Brain microvascular endothelial cell (primary cell): Measurements from ENCODE around the gene S100A3.
"Not testable (repeated sequence)": the region's sequence is repeated elsewhere in the genome, so short reads cannot be mapped to it uniquely, and the experiment has no call there.

Experiments
- DNase-seq: peaks from one replicate; pipeline ENCODE4 v3.0.0-alpha.2; 2020
- H3K27ac ChIP-seq: fragments of 250-450 bp; sonication (Bioruptor Pico); 2 replicates; pipeline ENCODE4 v1.5.1; 2020; ENCODE audit warnings: mild to moderate bottlenecking, moderate library complexity
- H3K27me3 ChIP-seq: fragments of 250-450 bp; sonication (Bioruptor Pico); replicated peaks from 2 replicates; pipeline ENCODE4 v1.5.1; 2020; ENCODE audit warnings: mild to moderate bottlenecking
- H3K36me3 ChIP-seq: fragments of 250-450 bp; sonication (Bioruptor Pico); replicated peaks from 2 replicates; pipeline ENCODE4 v1.5.1; 2020; ENCODE audit warnings: mild to moderate bottlenecking
- H3K4me3 ChIP-seq: 2 replicates; pipeline ENCODE4 v1.5.1; 2011; ENCODE audit warnings: low read depth, mild to moderate bottlenecking, control low read depth, low read length, moderate library complexity
- in situ Hi-C: cut with HindIII; loops from 2 replicates; pipeline ENCODE4 v1.10.0; 2017; ENCODE audit warnings: low sequenced_read_pairs, low pct_ligation_motif_present
- TF ChIP-seq, protein P1 (sequence below): IDR thresholded peaks from 2 replicates; pipeline ENCODE4 v1.5.1; 2011; ENCODE audit warnings: low read depth, mild to moderate bottlenecking, moderate library complexity, low read length, control low read depth, inconsistent platforms; ENCODE audit errors: missing control alignments

Gene S100A3

DNA sequence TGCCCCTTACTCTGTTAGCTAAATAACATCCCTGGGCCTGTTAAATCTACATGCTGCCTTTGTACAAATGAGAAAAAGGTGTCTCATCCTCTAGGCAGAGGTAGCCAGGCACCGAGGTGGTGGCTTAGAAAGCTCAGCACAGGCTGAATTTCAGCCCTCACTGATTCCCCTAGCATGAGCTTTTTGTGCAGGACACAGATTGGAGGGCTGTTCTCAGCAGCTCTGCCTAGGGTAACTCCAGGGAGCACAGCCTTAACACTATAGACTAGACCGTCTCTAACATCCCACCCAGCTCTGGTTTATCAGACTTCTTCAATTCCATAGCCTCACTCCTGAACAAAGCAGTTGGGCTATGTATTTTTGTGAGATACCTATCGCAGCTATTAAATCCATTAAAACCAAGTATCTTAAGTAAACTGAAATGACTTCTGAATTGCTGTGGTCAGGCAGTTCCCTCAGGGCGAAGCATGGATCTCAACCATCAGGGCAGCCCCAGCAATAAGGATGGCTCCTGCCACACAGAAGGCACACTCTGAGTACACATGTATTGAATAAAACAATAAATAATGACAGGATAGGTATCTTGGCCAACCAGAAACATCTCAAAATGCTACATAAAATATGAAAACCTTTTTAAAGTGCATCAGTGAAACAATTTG is 28.1 kb downstream of the S100A3 start:
- in situ Hi-C loops, result no loop called here
- H3K27ac ChIP-seq, result no peak overlapping the region
- no peaks in the 10 kb centered on the region for H3K36me3 ChIP-seq
- no peak overlapping the region for H3K4me3 ChIP-seq
- TF ChIP-seq, protein P1, sequence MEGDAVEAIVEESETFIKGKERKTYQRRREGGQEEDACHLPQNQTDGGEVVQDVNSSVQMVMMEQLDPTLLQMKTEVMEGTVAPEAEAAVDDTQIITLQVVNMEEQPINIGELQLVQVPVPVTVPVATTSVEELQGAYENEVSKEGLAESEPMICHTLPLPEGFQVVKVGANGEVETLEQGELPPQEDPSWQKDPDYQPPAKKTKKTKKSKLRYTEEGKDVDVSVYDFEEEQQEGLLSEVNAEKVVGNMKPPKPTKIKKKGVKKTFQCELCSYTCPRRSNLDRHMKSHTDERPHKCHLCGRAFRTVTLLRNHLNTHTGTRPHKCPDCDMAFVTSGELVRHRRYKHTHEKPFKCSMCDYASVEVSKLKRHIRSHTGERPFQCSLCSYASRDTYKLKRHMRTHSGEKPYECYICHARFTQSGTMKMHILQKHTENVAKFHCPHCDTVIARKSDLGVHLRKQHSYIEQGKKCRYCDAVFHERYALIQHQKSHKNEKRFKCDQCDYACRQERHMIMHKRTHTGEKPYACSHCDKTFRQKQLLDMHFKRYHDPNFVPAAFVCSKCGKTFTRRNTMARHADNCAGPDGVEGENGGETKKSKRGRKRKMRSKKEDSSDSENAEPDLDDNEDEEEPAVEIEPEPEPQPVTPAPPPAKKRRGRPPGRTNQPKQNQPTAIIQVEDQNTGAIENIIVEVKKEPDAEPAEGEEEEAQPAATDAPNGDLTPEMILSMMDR, result no peak
- no peaks in the 10 kb centered on the region for H3K27me3 ChIP-seq
- DNase-seq, result no peak

DNA sequence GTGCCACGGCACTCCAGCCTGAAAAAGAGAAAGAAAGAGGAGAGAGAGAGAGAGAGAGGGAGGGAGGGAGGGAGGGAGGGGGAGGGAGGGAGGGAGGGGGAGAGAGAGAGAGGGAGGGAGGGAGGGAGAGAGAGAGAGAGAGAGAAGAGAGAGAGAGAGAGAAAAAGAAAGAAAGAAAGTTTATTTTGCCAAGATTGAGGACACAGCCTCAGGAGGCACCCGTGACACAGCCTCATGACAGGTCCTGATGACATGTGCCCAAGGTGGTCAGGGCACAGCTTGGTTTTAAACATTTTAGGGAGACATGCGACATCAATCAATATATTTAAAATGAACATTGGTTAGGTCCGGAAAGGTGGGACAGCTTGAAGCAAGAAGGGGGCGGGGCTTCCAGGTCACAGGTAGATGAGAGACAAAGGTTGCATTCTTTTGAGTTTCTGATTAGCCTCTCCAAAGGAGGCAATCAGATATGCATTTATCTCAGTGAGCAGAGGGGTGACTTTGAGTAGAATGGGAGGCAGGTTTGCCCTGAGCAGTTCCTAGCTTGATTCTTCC is 28.8 kb downstream of the S100A3 start:
- DNase-seq, H3K4me3 ChIP-seq, in situ Hi-C loops, H3K27ac ChIP-seq, H3K27me3 ChIP-seq, H3K36me3 ChIP-seq: not testable (repeated sequence)

DNA sequence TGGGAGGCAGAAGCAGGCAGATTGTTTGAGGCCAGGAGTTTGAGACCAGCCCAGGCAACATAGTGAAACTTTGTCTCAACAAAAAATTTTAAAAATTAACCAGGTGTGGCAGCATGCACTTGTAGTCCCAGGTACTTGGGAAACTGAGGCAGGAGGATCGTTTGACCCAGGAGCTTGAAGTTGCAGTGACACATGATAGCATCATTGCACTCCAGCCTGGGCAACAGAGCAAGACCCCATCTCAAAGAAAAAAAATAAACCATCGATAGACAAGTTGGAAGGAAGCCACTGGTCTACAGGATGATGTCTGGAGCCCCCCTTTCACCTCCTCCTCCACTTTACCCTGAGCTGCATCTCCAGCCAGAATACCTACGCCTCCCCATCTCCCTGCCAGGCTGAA is 29.8 kb downstream of the S100A3 start:
- Histone ChIP-seq H3K27ac (no peak overlapping the region), H3K36me3 (no peaks in the 10 kb centered on the region), H3K4me3 (no peak overlapping the region), H3K27me3 (no peaks in the 10 kb centered on the region)
- DNase-seq, result no peak
- in situ Hi-C loops, result no loop called here
- TF ChIP-seq, protein P1, result no peak

DNA sequence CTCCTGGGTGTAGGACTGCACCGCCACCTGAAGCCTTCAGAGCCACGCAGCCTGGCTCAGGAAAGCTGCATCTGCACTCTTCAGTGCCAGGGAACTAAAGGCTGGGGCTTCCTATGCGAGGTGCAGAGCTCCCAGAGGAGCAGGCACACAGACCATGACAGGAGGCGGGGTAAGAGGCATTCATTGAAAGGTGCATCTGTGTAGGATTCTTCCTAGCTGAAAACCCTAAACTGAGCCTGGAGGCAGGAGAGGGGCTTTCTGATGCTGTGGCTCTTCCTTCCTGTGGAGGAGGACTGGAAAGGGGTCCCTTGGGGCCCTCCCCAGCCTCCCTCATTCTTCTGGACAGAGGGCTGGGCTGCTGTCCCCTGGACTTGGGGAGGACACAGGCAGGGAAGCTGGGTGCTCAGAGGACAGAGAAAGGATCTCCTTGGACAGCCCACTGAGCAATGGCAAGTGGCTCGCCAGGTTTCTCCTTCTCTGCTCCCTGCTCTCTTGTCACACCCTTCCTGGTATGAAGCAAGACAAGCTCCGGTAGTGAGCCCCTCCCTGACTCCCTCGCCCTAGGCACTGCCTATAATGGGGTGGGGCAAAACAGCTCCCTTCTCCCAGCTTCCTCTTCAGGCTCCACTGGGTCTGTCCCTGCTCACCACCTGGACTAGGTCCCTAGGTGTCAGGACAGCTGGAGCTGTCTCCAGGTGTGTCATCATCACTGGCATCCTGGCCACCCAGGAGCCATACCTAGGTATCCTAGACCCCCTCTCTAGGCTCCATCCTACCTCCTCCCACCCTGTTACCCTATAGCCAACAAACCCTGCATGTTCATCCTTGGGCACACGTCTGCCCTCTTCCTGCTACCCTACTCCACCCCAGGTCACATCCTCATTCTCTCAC is 33.3 kb downstream of the S100A3 start:
- TF ChIP-seq, protein P1, result no peak
- H3K27ac ChIP-seq, result no peak overlapping the region

DNA sequence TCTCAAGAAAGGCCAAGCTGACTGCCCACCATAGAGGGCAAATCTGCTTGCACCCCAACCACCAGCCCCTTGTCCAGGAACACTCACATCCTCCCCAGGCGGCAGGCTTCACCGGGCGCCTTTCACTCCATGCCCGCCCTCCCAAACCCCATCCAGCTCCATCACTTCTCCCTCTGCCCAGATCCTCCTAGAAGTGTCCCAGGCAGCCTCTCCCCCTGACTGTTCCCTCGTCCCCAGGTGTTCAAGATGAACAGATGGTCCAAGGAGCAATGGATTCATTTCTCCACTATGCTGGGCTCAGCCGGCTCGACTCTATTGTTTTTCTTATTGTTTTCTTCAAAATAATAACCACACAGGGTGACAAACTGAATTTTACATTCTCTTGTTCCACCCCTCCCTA is 35.4 kb downstream of the S100A3 start:
- in situ Hi-C loops, result no loop called here
- TF ChIP-seq, protein P1, result no peak
- Histone ChIP-seq H3K27ac (no peak overlapping the region), H3K27me3 (no peaks in the 10 kb centered on the region), H3K4me3 (no peak overlapping the region), H3K36me3 (no peaks in the 10 kb centered on the region)
- no peak for DNase-seq

More for the DNA sequence above, 33.3 kb downstream of the S100A3 start:
- no peaks in the 10 kb centered on the region for H3K27me3 ChIP-seq
- no peaks in the 10 kb centered on the region for H3K36me3 ChIP-seq
- DNase-seq, result no peak
- H3K4me3 ChIP-seq, result no peak overlapping the region
- in situ Hi-C loops, result no loop called here

DNA sequence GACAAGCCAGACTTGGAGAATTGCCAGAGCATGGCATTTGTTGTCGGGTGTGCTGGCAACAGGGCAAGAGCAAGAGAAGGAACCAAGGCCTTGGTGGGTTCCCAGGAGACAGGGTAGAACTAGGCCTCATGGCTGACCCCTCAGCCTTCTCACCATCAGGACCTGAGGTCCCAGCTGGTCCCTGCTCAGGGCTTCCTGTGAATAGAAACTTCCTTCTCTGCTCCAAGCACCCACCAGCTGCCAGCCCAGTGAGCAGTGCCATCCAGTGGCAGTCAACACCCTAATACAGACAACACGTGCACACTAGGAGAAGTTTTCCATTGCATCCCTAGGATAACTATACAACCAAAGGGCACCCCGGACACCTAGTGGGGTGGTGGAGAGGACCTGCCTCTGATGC is 36.0 kb downstream of the S100A3 start:
- DNase-seq, result no peak
- TF ChIP-seq, protein P1, result no peak
- Histone ChIP-seq H3K4me3 (no peak overlapping the region), H3K27ac (no peak overlapping the region), H3K27me3 (no peaks in the 10 kb centered on the region), H3K36me3 (no peaks in the 10 kb centered on the region)
- in situ Hi-C loops, result no loop called here
